GM21825 (cell line): ENCODE data around the gene NDUFA9.

Experiments
- ATAC-seq: cut with Tn5 transposase; IDR thresholded peaks from one replicate; pipeline ENCODE4 v1.9.1; 2021; ENCODE audit warnings: mild to moderate bottlenecking, moderate library complexity; ENCODE audit not compliant: unreplicated experiment

Gene NDUFA9

DNA sequence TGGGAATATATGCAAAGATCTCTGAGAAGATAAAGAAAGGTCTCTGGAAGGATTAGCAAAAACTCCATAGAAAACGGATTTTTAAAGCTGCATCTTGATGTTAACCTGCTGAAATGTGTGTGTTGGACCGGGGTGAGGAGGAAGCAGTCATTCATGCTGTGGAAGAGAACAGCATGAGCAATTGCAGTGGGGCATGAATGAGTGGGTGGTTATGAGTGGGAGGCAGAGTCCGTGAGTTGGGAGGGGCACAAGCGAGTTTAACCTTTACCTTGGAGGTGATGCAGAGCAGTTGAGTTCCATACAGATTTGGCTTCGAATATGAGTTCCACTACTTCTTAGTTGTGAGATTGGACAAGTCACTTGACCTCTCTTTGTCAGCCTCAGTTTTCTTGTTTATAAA, 41.8 kb downstream of the NDUFA9 start:
- ATAC-seq: no peak
